ENCODE data around the gene RGL3.

The RGL3 gene

DNA sequence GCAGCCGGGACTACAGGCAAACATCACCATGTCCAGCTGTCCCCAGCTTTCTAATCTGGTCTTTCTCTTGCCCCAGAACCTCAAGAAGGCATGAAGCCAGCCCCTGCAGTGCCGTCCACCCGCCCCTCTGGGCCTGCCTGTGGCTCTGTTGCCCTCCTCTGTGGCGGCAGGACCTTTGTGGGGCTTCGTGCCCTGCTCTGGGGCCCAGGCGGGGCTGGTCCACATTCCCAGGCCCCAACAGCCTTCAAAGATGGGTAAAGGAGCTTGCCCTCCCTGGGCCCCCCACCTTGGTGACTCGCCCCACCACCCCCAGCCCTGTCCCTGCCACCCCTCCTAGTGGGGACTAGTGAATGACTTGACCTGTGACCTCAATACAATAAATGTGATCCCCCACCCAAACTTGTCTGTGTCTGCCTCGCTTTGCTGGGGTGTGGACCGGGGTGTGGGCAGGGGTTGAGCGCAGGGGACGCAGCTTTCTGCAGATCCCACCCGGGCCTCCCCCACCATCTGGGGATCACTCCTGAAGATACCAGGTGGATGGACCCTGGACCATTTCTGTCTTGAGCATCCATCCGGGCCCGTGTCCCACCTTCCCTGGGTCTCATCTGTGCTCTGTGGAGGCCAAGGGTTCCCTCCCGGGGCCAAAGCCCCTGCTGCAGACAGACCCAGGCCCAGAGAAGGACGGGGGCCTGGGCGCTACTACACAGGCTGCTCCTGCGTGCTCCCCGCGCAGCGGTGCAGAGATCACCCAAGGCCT, 31.6 kb upstream of the RGL3 start:
- in situ Hi-C loops (cut with HindIII; ENCODE audit: low pct_ligation_motif_present, low sequenced_read_pairs) = no loop called here
- no peaks in the 10 kb centered on the region for H3K27me3 ChIP-seq (replicated peaks)
- no peak for DNase-seq
- peaks cover 33% of the 10 kb centered on the region for H3K36me3 ChIP-seq (replicated peaks)
- TF ChIP-seq, protein P1, sequence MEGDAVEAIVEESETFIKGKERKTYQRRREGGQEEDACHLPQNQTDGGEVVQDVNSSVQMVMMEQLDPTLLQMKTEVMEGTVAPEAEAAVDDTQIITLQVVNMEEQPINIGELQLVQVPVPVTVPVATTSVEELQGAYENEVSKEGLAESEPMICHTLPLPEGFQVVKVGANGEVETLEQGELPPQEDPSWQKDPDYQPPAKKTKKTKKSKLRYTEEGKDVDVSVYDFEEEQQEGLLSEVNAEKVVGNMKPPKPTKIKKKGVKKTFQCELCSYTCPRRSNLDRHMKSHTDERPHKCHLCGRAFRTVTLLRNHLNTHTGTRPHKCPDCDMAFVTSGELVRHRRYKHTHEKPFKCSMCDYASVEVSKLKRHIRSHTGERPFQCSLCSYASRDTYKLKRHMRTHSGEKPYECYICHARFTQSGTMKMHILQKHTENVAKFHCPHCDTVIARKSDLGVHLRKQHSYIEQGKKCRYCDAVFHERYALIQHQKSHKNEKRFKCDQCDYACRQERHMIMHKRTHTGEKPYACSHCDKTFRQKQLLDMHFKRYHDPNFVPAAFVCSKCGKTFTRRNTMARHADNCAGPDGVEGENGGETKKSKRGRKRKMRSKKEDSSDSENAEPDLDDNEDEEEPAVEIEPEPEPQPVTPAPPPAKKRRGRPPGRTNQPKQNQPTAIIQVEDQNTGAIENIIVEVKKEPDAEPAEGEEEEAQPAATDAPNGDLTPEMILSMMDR (IDR thresholded peaks at IDR 0.05; ENCODE audit: low read depth, low read length, missing control alignments) = no peak
- H3K27ac ChIP-seq = no peak overlapping the region
- H3K4me3 ChIP-seq (ENCODE audit: low read depth, low read length) = no peak overlapping the region

- H3K27me3 ChIP-seq (replicated peaks) = no peaks in the 10 kb centered on the region
- TF ChIP-seq, protein P1 (IDR thresholded peaks at IDR 0.05; ENCODE audit: low read depth, low read length, missing control alignments) = no peak
- H3K4me3 ChIP-seq (ENCODE audit: low read depth, low read length) = no peak overlapping the region
- in situ Hi-C loops (cut with HindIII; ENCODE audit: low pct_ligation_motif_present, low sequenced_read_pairs) = no loop called here
- DNase-seq = no peak
- H3K36me3 ChIP-seq (replicated peaks) = peaks cover 43% of the 10 kb centered on the region
- H3K27ac ChIP-seq = no peak overlapping the region
Measured at GRCh38 chr19:11448923-11449554, 29.9 kb upstream of the RGL3 start.

DNA sequence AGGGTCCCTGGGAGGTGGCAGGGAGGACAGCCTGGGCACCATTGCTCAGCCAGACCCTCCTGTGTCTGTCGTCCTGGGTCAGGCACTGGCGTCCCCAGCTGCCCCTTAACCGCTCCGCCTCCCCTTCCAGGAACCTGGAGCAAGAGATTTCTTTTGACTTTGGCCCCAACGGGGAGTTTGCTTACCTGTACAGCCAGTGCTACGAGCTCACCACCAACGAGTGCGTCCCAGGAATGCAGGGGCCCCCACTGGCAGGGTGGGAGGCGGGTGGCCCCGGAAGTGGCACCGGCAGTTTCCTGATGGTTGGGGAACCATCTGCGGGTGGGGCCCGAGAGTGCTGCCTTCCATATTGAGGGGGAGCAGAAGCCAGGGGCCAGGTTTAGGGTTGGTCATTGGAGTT, 29.3 kb upstream of the RGL3 start:
- no peak overlapping the region for H3K27ac ChIP-seq
- TF ChIP-seq, protein P1 (IDR thresholded peaks at IDR 0.05; ENCODE audit: low read depth, low read length, missing control alignments) = no peak
- peaks cover 47% of the 10 kb centered on the region for H3K36me3 ChIP-seq (replicated peaks)
- H3K4me3 ChIP-seq (ENCODE audit: low read depth, low read length) = no peak overlapping the region
- DNase-seq = no peak
- H3K27me3 ChIP-seq (replicated peaks) = no peaks in the 10 kb centered on the region
- in situ Hi-C loops (cut with HindIII; ENCODE audit: low pct_ligation_motif_present, low sequenced_read_pairs) = no loop called here

- DNase-seq = no peak
- Histone ChIP-seq H3K4me3 (ENCODE audit: low read depth, low read length) (no peak overlapping the region), H3K36me3 (replicated peaks) (peaks cover 55% of the 10 kb centered on the region), H3K27me3 (replicated peaks) (no peaks in the 10 kb centered on the region), H3K27ac (no peak overlapping the region)
- TF ChIP-seq, protein P1 (IDR thresholded peaks at IDR 0.05; ENCODE audit: low read depth, low read length, missing control alignments) = no peak
- in situ Hi-C loops (cut with HindIII; ENCODE audit: low pct_ligation_motif_present, low sequenced_read_pairs) = no loop called here
Measured at GRCh38 chr19:11447347-11448262, 28.5 kb upstream of the RGL3 start.

DNA sequence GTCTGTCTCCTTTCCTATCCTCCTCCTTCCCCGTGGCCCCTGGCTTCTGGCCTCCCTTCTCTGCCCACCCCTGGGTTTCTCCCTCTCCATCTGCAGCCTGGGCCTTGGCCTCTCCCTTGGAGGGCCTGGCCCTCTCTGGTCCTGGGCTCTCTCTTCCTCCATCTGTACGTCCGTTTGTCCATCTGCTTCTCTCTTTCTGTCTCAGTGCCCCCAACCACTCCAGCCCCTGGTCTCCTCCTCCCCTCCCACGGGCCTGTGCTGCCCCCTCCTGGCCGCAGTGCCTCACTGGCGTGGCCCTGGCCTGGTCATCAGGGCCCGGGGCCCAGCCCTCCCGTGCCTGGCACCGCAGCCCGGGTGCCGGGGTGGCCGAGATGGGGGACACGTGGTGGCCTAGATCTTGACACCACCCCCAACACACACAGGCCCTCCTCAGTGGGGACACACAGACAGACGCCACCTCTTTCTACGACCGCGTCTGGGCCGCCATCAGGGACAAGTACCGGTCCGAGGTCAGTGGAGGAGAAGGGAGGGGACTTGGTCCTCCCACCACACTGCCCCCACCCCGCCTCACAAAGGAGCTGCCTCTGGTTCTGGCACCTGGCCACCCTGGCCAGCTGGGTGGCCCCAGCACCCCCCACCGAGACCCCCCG, 27.7 kb upstream of the RGL3 start:
- no peak overlapping the region for H3K27ac ChIP-seq
- no peak overlapping the region for H3K4me3 ChIP-seq (ENCODE audit: low read depth, low read length)
- peaks cover 64% of the 10 kb centered on the region for H3K36me3 ChIP-seq (replicated peaks)
- no peaks in the 10 kb centered on the region for H3K27me3 ChIP-seq (replicated peaks)
- in situ Hi-C loops (cut with HindIII; ENCODE audit: low pct_ligation_motif_present, low sequenced_read_pairs) = no loop called here
- TF ChIP-seq, protein P1 (IDR thresholded peaks at IDR 0.05; ENCODE audit: low read depth, low read length, missing control alignments) = peak; percentile 78
- DNase-seq = no peak
